GM23338 (cell line): ENCODE measurements around the gene RNF32. TPM values are rescaled to one million over a fixed set of nuclear protein-coding genes. Genes with fewer than 3 reads are reported as not detected.

Experiments used
- ATAC-seq: fragments of 200-7000 bp; cut with Tn5 transposase; 3 replicates; pipeline ENCODE4 v1.9.1; 2020
- DNase-seq: peaks from one replicate; pipeline ENCODE4 v3.0.0-alpha.2; 2015; ENCODE audit warnings: low spot score
- H2AFZ ChIP-seq: fragments of 200-600 bp; sonication (generic); 2 replicates; pipeline ENCODE4 v1.8.0; 2016; ENCODE audit warnings: antibody characterized with exemption, mild to moderate bottlenecking, moderate library complexity
- H3F3A ChIP-seq: fragments of 200-600 bp; sonication (generic); replicated peaks from 2 replicates; pipeline ENCODE4 v1.8.0; 2017; ENCODE audit warnings: antibody characterized with exemption, mixed run types, low read depth
- H3K27ac ChIP-seq: fragments of 200-600 bp; sonication (generic); 2 replicates; pipeline ENCODE4 v1.6.1; 2016; ENCODE audit warnings: low read depth
- H3K27me3 ChIP-seq: fragments of 200-600 bp; sonication (generic); 2 replicates; pipeline ENCODE4 v1.8.0; 2016; ENCODE audit warnings: mild to moderate bottlenecking, mixed run types, moderate library complexity; ENCODE audit not compliant: insufficient read depth
- H3K36me3 ChIP-seq: fragments of 200-600 bp; sonication (generic); 2 replicates; pipeline ENCODE4 v1.8.0; 2016; ENCODE audit warnings: mild to moderate bottlenecking; ENCODE audit not compliant: insufficient read depth
- H3K4me1 ChIP-seq: fragments of 200-600 bp; sonication (generic); 2 replicates; pipeline ENCODE4 v1.8.0; 2016; ENCODE audit warnings: mild to moderate bottlenecking, moderate library complexity; ENCODE audit not compliant: insufficient read depth
- H3K4me2 ChIP-seq: fragments of 200-600 bp; sonication (generic); 2 replicates; pipeline ENCODE4 v1.7.1; 2017; ENCODE audit warnings: mixed run types
- H3K4me3 ChIP-seq: fragments of 200-600 bp; sonication (generic); 2 replicates; pipeline ENCODE4 v1.6.1; 2016; ENCODE audit warnings: mixed run types
- H3K79me2 ChIP-seq: fragments of 200-600 bp; sonication (generic); replicated peaks from 2 replicates; pipeline ENCODE4 v1.8.0; 2017; ENCODE audit warnings: mild to moderate bottlenecking; ENCODE audit not compliant: insufficient read depth
- H3K9me2 ChIP-seq: fragments of 200-600 bp; sonication (generic); 2 replicates; pipeline ENCODE4 v1.8.0; 2017; ENCODE audit not compliant: insufficient read depth
- H4K20me1 ChIP-seq: fragments of 200-600 bp; sonication (generic); replicated peaks from 2 replicates; pipeline ENCODE4 v1.8.0; 2017; ENCODE audit warnings: mild to moderate bottlenecking; ENCODE audit not compliant: insufficient read depth
- H3K27ac Mint-ChIP-seq: 2 replicates; pipeline ENCODE4 v1.8.0; 2020; ENCODE audit warnings: inconsistent platforms, mild to moderate bottlenecking, moderate library complexity, mixed read lengths
- H3K27me3 Mint-ChIP-seq: 3 replicates; pipeline ENCODE4 v1.8.0; 2022; ENCODE audit warnings: low read depth, mild to moderate bottlenecking, moderate library complexity, mixed read lengths, inconsistent platforms; ENCODE audit not compliant: insufficient read depth, poor library complexity
- H3K36me3 Mint-ChIP-seq: 3 replicates; pipeline ENCODE4 v1.8.0; 2021; ENCODE audit warnings: low read depth, mild to moderate bottlenecking, inconsistent platforms, moderate library complexity, mixed read lengths
- H3K4me1 Mint-ChIP-seq: 3 replicates; pipeline ENCODE4 v1.8.0; 2020; ENCODE audit warnings: mild to moderate bottlenecking, inconsistent platforms, mixed read lengths
- H3K4me3 Mint-ChIP-seq: 3 replicates; pipeline ENCODE4 v1.8.0; 2021; ENCODE audit warnings: moderate library complexity, mild to moderate bottlenecking, inconsistent platforms, mixed read lengths
- H3K9me3 Mint-ChIP-seq: 3 replicates; pipeline ENCODE4 v1.8.0; 2020; ENCODE audit warnings: moderate library complexity, mild to moderate bottlenecking, inconsistent platforms, mixed read lengths
- EZH2 ChIP-seq: fragments of 200-600 bp; sonication (generic); IDR thresholded peaks from one replicate; pipeline ENCODE4 v1.8.0; 2017; ENCODE audit warnings: antibody characterized with exemption, mild to moderate bottlenecking, low read depth; ENCODE audit not compliant: unreplicated experiment
- EZH2phosphoT487 ChIP-seq: fragments of 200-600 bp; sonication (generic); IDR thresholded peaks from one replicate; pipeline ENCODE4 v1.8.1; 2018; ENCODE audit warnings: antibody characterized with exemption; ENCODE audit not compliant: unreplicated experiment
- ZNF331 ChIP-seq: fragments of 250-450 bp; sonication (Bioruptor Pico); IDR thresholded peaks from 2 replicates; pipeline ENCODE4 v1.5.0; 2020; ENCODE audit warnings: low read depth, mild to moderate bottlenecking, moderate library complexity
- polyA plus RNA-seq: library from polyadenylated mRNA; unstranded; fragments of >200 nt; fragmentation: Nextera tagmentation; extraction: Ambion mirVana; gene quantifications from 2 replicates; pipeline ENCODE4 v1.2.1, GENCODE V29; 2016
- total RNA-seq: library from RNA; depleted of rRNA; stranded (reverse); fragments of >200 nt; shearing (Covaris generic); gene quantifications from 2 replicates; pipeline ENCODE4 v1.2.3, GENCODE V29; 2014
- TF ChIP-seq, protein P1 (sequence below): fragments of 250-450 bp; sonication (Bioruptor Pico); IDR thresholded peaks from 2 replicates; pipeline ENCODE4 v1.5.0; 2020; ENCODE audit warnings: mild to moderate bottlenecking, moderate library complexity
- TF ChIP-seq, protein P2 (sequence below): IDR thresholded peaks from 2 replicates; pipeline ENCODE4 v1.6.1; 2016; ENCODE audit warnings: antibody characterized with exemption
- TF ChIP-seq, protein P3 (sequence below), 2 experiments: fragments of 200-600 bp in 1 of 2; sonication (generic) in 1 of 2; conservative IDR thresholded peaks; 2 replicates each; pipeline versions ENCODE4 v1.5.1 to v1.6.1; 2016 to 2017; ENCODE audit warnings: antibody characterized with exemption in 2 of 2, low read depth in 2 of 2, mild to moderate bottlenecking in 2 of 2, moderate library complexity in 1 of 2

The RNF32 gene
- total and polyA plus RNA-seq, 2 experiments from 2014 or later, result 0.56 to 2.0 TPM

DNA sequence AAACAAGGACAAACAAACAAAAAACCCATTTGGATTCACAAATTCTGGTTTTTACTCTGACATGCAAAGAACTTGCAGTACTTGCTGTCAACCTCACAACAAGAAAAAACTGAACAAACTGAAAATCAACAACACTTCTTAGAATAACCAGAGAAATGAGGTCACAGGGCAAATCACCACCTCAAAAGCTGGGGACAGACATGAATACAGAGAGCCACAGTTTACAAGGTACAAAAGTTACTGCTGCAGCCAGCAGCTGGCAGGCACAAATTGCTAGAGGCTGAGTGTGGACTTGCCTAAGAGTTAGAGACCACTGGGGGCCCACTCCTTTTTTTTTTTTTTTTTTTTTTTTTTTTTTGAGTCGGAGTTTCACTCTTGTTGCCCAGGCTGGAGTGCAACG is 15.0 kb upstream of the RNF32 start (continued):
- TF ChIP-seq, protein P1, sequence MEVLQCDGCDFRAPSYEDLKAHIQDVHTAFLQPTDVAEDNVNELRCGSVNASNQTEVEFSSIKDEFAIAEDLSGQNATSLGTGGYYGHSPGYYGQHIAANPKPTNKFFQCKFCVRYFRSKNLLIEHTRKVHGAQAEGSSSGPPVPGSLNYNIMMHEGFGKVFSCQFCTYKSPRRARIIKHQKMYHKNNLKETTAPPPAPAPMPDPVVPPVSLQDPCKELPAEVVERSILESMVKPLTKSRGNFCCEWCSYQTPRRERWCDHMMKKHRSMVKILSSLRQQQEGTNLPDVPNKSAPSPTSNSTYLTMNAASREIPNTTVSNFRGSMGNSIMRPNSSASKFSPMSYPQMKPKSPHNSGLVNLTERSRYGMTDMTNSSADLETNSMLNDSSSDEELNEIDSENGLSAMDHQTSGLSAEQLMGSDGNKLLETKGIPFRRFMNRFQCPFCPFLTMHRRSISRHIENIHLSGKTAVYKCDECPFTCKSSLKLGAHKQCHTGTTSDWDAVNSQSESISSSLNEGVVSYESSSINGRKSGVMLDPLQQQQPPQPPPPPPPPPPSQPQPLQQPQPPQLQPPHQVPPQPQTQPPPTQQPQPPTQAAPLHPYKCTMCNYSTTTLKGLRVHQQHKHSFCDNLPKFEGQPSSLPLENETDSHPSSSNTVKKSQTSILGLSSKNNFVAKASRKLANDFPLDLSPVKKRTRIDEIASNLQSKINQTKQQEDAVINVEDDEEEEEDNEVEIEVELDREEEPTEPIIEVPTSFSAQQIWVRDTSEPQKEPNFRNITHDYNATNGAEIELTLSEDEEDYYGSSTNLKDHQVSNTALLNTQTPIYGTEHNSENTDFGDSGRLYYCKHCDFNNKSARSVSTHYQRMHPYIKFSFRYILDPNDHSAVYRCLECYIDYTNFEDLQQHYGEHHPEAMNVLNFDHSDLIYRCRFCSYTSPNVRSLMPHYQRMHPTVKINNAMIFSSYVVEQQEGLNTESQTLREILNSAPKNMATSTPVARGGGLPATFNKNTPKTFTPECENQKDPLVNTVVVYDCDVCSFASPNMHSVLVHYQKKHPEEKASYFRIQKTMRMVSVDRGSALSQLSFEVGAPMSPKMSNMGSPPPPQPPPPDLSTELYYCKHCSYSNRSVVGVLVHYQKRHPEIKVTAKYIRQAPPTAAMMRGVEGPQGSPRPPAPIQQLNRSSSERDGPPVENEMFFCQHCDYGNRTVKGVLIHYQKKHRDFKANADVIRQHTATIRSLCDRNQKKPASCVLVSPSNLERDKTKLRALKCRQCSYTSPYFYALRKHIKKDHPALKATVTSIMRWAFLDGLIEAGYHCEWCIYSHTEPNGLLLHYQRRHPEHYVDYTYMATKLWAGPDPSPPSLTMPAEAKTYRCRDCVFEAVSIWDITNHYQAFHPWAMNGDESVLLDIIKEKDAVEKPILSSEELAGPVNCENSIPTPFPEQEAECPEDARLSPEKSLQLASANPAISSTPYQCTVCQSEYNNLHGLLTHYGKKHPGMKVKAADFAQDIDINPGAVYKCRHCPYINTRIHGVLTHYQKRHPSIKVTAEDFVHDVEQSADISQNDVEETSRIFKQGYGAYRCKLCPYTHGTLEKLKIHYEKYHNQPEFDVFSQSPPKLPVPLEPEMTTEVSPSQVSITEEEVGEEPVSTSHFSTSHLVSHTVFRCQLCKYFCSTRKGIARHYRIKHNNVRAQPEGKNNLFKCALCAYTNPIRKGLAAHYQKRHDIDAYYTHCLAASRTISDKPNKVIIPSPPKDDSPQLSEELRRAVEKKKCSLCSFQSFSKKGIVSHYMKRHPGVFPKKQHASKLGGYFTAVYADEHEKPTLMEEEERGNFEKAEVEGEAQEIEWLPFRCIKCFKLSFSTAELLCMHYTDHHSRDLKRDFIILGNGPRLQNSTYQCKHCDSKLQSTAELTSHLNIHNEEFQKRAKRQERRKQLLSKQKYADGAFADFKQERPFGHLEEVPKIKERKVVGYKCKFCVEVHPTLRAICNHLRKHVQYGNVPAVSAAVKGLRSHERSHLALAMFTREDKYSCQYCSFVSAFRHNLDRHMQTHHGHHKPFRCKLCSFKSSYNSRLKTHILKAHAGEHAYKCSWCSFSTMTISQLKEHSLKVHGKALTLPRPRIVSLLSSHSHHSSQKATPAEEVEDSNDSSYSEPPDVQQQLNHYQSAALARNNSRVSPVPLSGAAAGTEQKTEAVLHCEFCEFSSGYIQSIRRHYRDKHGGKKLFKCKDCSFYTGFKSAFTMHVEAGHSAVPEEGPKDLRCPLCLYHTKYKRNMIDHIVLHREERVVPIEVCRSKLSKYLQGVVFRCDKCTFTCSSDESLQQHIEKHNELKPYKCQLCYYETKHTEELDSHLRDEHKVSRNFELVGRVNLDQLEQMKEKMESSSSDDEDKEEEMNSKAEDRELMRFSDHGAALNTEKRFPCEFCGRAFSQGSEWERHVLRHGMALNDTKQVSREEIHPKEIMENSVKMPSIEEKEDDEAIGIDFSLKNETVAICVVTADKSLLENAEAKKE, result no peak
- TF ChIP-seq EZH2, result no peak
- TF ChIP-seq, protein P2, sequence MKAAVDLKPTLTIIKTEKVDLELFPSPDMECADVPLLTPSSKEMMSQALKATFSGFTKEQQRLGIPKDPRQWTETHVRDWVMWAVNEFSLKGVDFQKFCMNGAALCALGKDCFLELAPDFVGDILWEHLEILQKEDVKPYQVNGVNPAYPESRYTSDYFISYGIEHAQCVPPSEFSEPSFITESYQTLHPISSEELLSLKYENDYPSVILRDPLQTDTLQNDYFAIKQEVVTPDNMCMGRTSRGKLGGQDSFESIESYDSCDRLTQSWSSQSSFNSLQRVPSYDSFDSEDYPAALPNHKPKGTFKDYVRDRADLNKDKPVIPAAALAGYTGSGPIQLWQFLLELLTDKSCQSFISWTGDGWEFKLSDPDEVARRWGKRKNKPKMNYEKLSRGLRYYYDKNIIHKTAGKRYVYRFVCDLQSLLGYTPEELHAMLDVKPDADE, result no peak

DNA sequence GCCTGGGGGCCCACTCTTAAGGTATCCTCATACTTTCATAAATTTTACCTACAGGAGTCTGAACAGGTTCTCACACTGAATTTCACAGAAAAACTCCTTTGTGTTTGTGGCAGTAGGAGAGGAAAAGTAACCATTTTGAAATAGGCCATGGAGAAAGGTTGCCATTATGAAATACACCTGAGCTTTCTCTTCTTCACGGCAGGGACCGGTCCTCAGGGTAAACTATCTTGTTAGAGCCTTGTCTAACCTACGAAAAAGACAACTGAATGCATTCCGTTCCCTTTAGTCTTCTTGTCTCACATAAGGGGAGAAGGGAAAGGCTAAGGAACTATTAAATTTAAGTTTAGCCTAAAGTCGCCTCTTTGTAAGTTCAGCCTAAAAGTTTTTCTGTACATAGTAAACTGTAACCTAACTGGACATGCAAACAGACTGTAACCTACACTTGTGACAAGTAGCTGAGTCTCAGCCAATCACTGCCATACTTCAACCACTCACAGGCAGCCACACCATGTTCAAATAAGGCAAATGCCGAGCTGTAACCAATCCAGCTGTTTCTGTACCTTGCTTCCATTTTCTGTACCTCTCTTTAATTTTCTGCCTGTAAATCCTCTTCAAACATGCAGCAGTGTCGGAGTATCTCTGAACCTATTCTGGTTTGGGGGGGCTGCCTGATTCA is 14.2 kb upstream of the RNF32 start:
- 0 out of 2 replicates have a peak, but pooled peaks cover 7% of the 10 kb centered on the region for H3K36me3 ChIP-seq
- no peaks in the 10 kb centered on the region for H3K79me2 ChIP-seq
- H3K27ac ChIP-seq, result no peak overlapping the region
- DNase-seq (no peak), ATAC-seq (no peak)
- H3K4me1 Mint-ChIP-seq, result peaks cover 6% of the 10 kb centered on the region
- H4K20me1 ChIP-seq, result no peaks in the 10 kb centered on the region; the same call in 1 of the 2 replicates
- no peak overlapping the region for H2AFZ ChIP-seq
- H3K4me1 ChIP-seq, result no peaks in the 10 kb centered on the region
- no peaks in the 10 kb centered on the region for H3K27me3 Mint-ChIP-seq
- no peak overlapping the region for H3K4me2 ChIP-seq
- H3K36me3 Mint-ChIP-seq, result peaks cover 21% of the 10 kb centered on the region
- peaks cover 29% of the 10 kb centered on the region for H3K9me3 Mint-ChIP-seq
- no peak overlapping the region for H3K27ac Mint-ChIP-seq
- H3F3A ChIP-seq, result no peaks in the 10 kb centered on the region
- no peaks in the 10 kb centered on the region for H3K27me3 ChIP-seq
- peaks cover 3% of the 10 kb centered on the region; the same call in 1 of the 2 replicates for H3K9me2 ChIP-seq
- no peak overlapping the region for H3K4me3 Mint-ChIP-seq
- H3K4me3 ChIP-seq, result no peak overlapping the region
- no peak for TF ChIP-seq EZH2phosphoT487
- TF ChIP-seq ZNF331, result no peak
- TF ChIP-seq, protein P3, sequence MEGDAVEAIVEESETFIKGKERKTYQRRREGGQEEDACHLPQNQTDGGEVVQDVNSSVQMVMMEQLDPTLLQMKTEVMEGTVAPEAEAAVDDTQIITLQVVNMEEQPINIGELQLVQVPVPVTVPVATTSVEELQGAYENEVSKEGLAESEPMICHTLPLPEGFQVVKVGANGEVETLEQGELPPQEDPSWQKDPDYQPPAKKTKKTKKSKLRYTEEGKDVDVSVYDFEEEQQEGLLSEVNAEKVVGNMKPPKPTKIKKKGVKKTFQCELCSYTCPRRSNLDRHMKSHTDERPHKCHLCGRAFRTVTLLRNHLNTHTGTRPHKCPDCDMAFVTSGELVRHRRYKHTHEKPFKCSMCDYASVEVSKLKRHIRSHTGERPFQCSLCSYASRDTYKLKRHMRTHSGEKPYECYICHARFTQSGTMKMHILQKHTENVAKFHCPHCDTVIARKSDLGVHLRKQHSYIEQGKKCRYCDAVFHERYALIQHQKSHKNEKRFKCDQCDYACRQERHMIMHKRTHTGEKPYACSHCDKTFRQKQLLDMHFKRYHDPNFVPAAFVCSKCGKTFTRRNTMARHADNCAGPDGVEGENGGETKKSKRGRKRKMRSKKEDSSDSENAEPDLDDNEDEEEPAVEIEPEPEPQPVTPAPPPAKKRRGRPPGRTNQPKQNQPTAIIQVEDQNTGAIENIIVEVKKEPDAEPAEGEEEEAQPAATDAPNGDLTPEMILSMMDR (conservative IDR thresholded peaks at IDR 0.05; ENCODE audit: low read depth in 2 of 2), result no peak
